ENCODE measurements around the gene GLRX2. TPM values are rescaled to one million over a fixed set of nuclear protein-coding genes. Genes with fewer than 3 reads are reported as not detected.

GLRX2 gene
- total RNA-seq, 4 donors from 2014 or later = 1.0 to 10.8 (median 6.6) TPM

- DNase-seq = no peak
- Histone ChIP-seq H3K4me3 (no peak overlapping the region), H3K27ac (no peak overlapping the region), H3K9me3 (no peaks in the 10 kb centered on the region), H3K4me1 (no peaks in the 10 kb centered on the region), H3K27me3 (no peaks in the 10 kb centered on the region), H3K36me3 (no peaks in the 10 kb centered on the region)
- intact Hi-C loops (cut with DNase I; ENCODE audit: low total_unique reads) = no loop called here
- TF ChIP-seq CTCF (IDR thresholded peaks at IDR 0.05) (no peak), POLR2A (IDR thresholded peaks at IDR 0.05) (no peak)
These were observed 17.3 kb downstream of the GLRX2 start for GRCh38 chr1:193087893-193088292.

GRCh38 chr1:193086342-193086741 lies 18.9 kb downstream of the GLRX2 start:
- Histone ChIP-seq H3K9me3 (no peaks in the 10 kb centered on the region), H3K4me3 (no peak overlapping the region), H3K4me1 (no peaks in the 10 kb centered on the region), H3K27ac (no peak overlapping the region), H3K36me3 (peaks cover 0 to under 1% of the 10 kb centered on the region in 2 donors), H3K27me3 (no peaks in the 10 kb centered on the region)
- TF ChIP-seq POLR2A (IDR thresholded peaks at IDR 0.05) = no peak
- TF ChIP-seq CTCF (IDR thresholded peaks at IDR 0.05) = no peak
- DNase-seq = no peak
- intact Hi-C loops (cut with DNase I; ENCODE audit: low total_unique reads) = no loop called here

GRCh38 chr1:193085263-193085662 lies 20.0 kb downstream of the GLRX2 start:
- no peak for DNase-seq
- Histone ChIP-seq H3K9me3 (no peaks in the 10 kb centered on the region), H3K27ac (no peak overlapping the region), H3K36me3 (peaks cover 0 to 4% of the 10 kb centered on the region in 2 donors), H3K27me3 (no peaks in the 10 kb centered on the region), H3K4me1 (no peaks in the 10 kb centered on the region), H3K4me3 (no peak overlapping the region)
- intact Hi-C loops (cut with DNase I; ENCODE audit: low total_unique reads) = no loop called here
- no peak for TF ChIP-seq CTCF (IDR thresholded peaks at IDR 0.05)
- TF ChIP-seq POLR2A (IDR thresholded peaks at IDR 0.05) = no peak

GRCh38 chr1:193083365-193084088 lies 21.7 kb downstream of the GLRX2 start:
- Histone ChIP-seq H3K4me3 (no peak overlapping the region), H3K27me3 (no peaks in the 10 kb centered on the region), H3K9me3 (no peaks in the 10 kb centered on the region), H3K4me1 (no peaks in the 10 kb centered on the region), H3K27ac (no peak overlapping the region), H3K36me3 (peaks cover 0 to 4% of the 10 kb centered on the region in 2 donors)
- TF ChIP-seq CTCF (IDR thresholded peaks at IDR 0.05) (no peak), POLR2A (IDR thresholded peaks at IDR 0.05) (no peak)
- DNase-seq = no peak
- intact Hi-C loops (cut with DNase I; ENCODE audit: low total_unique reads) = no loop called here

- Histone ChIP-seq H3K36me3 (peaks cover 0 to 4% of the 10 kb centered on the region in 2 donors), H3K4me1 (no peaks in the 10 kb centered on the region), H3K27me3 (no peaks in the 10 kb centered on the region), H3K27ac (no peak overlapping the region), H3K4me3 (no peak overlapping the region), H3K9me3 (no peaks in the 10 kb centered on the region)
- TF ChIP-seq POLR2A (IDR thresholded peaks at IDR 0.05) (no peak), CTCF (IDR thresholded peaks at IDR 0.05) (no peak)
- DNase-seq = no peak
- intact Hi-C loops (cut with DNase I; ENCODE audit: low total_unique reads) = no loop called here
These were observed 26.0 kb downstream of the GLRX2 start for GRCh38 chr1:193079187-193079586.

Measured in uterus (tissue), 4 donors.